Ishikawa (cell line): ENCODE measurements around the gene RAB31.

Experiments
- CREB1 ChIP-seq: IDR thresholded peaks from 2 replicates; pipeline ENCODE4 v1.6.1; 2012; ENCODE audit warnings: low read depth
- EP300 ChIP-seq: IDR thresholded peaks from 2 replicates; pipeline ENCODE4 v1.6.1; 2012; ENCODE audit warnings: borderline replicate concordance
- TAF1 ChIP-seq: IDR thresholded peaks from 2 replicates; pipeline ENCODE4 v1.6.1; 2012; ENCODE audit warnings: low read depth, mild to moderate bottlenecking
- YY1 ChIP-seq: IDR thresholded peaks from 2 replicates; pipeline ENCODE4 v1.6.1; 2012; ENCODE audit warnings: low read depth

DNA sequence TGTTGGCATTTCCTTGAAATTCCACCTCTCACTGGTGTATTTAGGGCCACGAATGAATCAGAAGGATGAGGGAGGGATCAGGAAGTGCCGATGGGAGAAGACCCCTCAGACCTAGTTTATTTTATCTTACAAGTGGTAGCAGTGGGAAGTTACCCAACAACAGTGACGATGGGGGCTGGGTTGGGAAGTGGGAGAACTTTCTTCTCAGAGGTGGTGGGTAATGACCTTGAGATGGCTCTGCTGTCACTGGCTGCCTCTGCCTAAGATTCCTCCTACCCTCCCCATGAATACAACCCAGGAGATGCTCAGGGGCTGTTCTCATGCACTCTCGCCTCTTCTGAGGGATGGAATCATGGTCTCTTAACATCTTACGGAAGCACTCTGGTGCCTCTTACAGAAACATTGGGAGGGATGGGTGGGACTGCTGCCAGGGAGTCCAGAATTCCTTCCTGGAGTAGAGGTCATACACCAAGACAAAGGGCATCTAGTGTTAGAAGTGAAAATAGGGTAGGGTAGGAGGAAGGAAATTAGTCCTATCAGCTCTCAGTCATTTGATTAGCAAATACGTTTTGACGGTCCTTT is 119.2 kb downstream of the RAB31 start:
- no peak for TF ChIP-seq YY1
- no peak for TF ChIP-seq CREB1
- no peak for TF ChIP-seq TAF1
- no peak for TF ChIP-seq EP300
